Activated CD8-positive, alpha-beta T cell treated with anti-CD3 and anti-CD28 coated beads for 36 hours (primary cell): ENCODE measurements around the gene SHISA6. TPM values are rescaled to one million over a fixed set of nuclear protein-coding genes. Genes with fewer than 3 reads are reported as not detected.

ENCODE experiments used
- ATAC-seq: fragments of 200-7000 bp; cut with Tn5 transposase; one replicate; pipeline ENCODE4 v1.10.0; 2021; ENCODE audit warnings: mild to moderate bottlenecking, moderate library complexity
- CTCF ChIA-PET: fragments of 350-600 bp; sonication (Branson Sonifier 250); formaldehyde crosslinking; loops from one replicate; lab custom pipeline; 2021; ENCODE audit warnings: antibody characterized with exemption; lab: Charles Lee
- POLR2A ChIA-PET: fragments of 350-600 bp; sonication (Branson Sonifier 250); formaldehyde crosslinking; loops from one replicate; lab custom pipeline; 2021; ENCODE audit warnings: antibody characterized with exemption; lab: Charles Lee
- DNase-seq: peaks from one replicate; pipeline ENCODE4 v3.0.0-alpha.2; 2020
- H3K27ac Mint-ChIP-seq: one replicate; pipeline ENCODE4 v1.8.0; 2021; ENCODE audit warnings: mild to moderate bottlenecking, mixed read lengths
- H3K27me3 Mint-ChIP-seq: one replicate; pipeline ENCODE4 v1.8.0; 2021; ENCODE audit warnings: mixed read lengths
- H3K36me3 Mint-ChIP-seq: one replicate; pipeline ENCODE4 v1.8.0; 2021; ENCODE audit warnings: low read depth, mixed read lengths
- H3K4me1 Mint-ChIP-seq: one replicate; pipeline ENCODE4 v1.8.0; 2021; ENCODE audit warnings: low read depth, mixed read lengths
- H3K4me3 Mint-ChIP-seq: one replicate; pipeline ENCODE4 v1.8.0; 2021; ENCODE audit warnings: mild to moderate bottlenecking, moderate library complexity, mixed read lengths
- H3K9me3 Mint-ChIP-seq: one replicate; pipeline ENCODE4 v1.8.0; 2021; ENCODE audit warnings: mixed read lengths
- intact Hi-C: fragments of 100-400 bp; cut with micrococcal nuclease; formaldehyde crosslinking; loops from one replicate; pipeline ENCODE4 v1.10.0; 2022
- total RNA-seq, 2 experiments: library from RNA; stranded (reverse); gene quantifications; one replicate each; pipeline ENCODE4 v1.2.3, GENCODE V29; 2021
- TF ChIP-seq, protein P1 (sequence below): fragments of 200-600 bp; IDR thresholded peaks from one replicate; pipeline ENCODE4 v1.8.0; 2022; ENCODE audit warnings: antibody characterized with exemption, mild to moderate bottlenecking

SHISA6 gene
- total RNA-seq, 2 experiments from 2014 or later: not detected

DNA sequence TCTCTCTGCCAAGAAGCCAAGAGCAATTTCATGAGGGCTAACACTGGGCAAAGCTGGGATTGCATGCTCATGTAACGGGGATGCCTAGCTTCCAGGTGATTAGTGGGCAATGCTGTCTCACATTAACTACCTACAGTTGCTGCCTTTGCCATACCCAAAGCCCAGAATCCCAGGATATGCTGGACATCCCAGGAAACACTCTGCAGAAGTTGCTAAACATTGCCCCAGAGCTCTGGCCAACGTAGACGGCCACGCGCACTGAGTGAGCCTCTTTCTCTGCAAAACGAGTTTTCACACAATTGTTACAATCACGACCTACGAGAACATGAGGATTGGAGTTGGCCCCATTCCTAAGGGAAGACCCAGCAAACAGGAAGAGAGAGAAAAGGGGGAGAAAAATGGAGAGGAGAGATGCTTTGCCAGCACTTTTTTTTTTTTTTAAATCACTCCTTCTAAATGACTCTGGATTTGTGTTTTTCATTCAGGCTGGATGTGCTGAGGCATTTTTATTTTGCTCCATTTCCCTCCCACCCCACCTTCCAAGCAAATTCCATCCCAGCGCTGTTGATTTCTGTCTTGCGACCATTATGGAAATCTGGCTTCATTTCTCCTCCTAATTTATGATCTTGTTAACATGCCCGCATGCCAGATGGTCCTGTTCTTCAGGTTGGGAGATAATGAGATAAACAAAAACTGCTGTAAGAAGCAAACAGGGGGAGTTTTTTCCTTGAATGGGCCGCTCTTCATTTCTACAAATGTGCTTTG, 244.5 kb downstream of the SHISA6 start:
- intact Hi-C loops: no loop called here
- Mint-ChIP-seq H3K27me3 (no peaks in the 10 kb centered on the region), H3K36me3 (no peaks in the 10 kb centered on the region), H3K27ac (no peak overlapping the region), H3K4me3 (no peak overlapping the region), H3K4me1 (no peaks in the 10 kb centered on the region), H3K9me3 (no peaks in the 10 kb centered on the region)
- TF ChIP-seq, protein P1, sequence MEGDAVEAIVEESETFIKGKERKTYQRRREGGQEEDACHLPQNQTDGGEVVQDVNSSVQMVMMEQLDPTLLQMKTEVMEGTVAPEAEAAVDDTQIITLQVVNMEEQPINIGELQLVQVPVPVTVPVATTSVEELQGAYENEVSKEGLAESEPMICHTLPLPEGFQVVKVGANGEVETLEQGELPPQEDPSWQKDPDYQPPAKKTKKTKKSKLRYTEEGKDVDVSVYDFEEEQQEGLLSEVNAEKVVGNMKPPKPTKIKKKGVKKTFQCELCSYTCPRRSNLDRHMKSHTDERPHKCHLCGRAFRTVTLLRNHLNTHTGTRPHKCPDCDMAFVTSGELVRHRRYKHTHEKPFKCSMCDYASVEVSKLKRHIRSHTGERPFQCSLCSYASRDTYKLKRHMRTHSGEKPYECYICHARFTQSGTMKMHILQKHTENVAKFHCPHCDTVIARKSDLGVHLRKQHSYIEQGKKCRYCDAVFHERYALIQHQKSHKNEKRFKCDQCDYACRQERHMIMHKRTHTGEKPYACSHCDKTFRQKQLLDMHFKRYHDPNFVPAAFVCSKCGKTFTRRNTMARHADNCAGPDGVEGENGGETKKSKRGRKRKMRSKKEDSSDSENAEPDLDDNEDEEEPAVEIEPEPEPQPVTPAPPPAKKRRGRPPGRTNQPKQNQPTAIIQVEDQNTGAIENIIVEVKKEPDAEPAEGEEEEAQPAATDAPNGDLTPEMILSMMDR: no peak
- no peak for DNase-seq
- ChIA-PET CTCF (interaction anchor here (1.1 kb wide), 1 partner anchor 610 kb away, joined by 3 read pairs; no protein-coding TSS in a partner anchor), POLR2A (no interaction called here)
- ATAC-seq: no peak

DNA sequence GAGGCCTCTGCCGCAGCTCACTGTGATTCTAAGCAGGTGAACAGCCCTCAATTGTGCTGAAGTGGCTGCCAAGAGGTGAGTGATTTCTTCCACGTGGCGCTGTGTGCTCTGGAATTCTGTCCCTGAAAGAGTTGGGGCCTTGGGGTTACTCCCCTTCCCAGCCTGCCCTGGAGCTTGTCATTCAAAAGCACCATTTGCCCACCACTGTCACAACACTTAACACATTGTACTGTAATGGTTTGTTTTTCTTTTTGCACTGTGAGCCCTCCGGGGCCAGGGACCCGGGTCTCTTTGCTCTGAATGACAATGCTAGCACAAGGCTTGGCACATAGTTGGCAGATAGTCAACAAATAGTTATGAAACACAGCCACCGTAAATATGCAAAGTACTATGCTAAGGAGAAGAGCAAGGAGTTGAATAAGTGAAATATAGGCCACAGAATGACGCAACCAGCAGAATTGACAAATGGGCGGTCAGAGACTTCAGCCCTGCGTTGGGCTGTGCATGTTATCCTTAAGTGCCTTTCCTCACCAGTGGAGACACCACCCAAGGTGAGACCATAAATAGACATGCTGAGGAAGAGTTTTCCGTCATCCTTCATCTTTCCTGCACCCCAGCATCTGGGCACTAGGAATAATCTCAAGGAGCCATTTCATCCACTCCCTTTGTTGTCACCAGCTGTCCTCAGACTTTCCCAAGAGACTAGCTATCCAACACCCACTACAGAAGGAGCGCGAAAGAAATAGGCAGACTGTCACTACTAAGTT, 245.3 kb downstream of the SHISA6 start:
- TF ChIP-seq, protein P1: no peak
- Mint-ChIP-seq H3K4me3 (no peak overlapping the region), H3K36me3 (no peaks in the 10 kb centered on the region), H3K27me3 (no peaks in the 10 kb centered on the region), H3K27ac (no peak overlapping the region), H3K4me1 (no peaks in the 10 kb centered on the region), H3K9me3 (peaks cover 4% of the 10 kb centered on the region)
- ChIA-PET POLR2A (no interaction called here), CTCF (interaction anchor here (1.1 kb wide), 1 partner anchor 610 kb away, joined by 3 read pairs; no protein-coding TSS in a partner anchor)
- intact Hi-C loops: no loop called here
- ATAC-seq (no peak), DNase-seq (no peak)

DNA sequence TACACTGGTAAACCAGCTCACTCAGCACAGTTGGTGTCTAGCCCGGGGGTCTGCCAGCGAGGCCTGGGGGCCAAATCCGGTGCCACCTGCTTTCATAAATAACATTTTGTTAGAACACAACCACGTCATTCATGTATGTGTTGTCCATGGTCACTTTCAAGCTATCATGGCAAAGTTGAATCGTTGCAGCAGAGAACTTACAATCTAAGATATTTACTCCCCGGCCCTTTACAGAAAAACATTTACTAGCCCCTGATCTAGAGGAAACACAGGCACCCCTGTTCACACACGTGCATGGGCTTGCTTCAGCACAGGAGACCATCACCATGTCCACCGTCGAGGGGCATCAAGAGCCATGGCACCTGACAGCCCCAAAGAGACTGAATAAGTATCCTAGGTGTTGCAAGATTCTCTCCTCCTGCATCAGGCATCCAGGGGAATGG, 245.9 kb downstream of the SHISA6 start:
- no peak for DNase-seq
- no peak overlapping the region for H3K27ac Mint-ChIP-seq
- ChIA-PET CTCF (no interaction called here), POLR2A (no interaction called here)
- no peak for ATAC-seq
- H3K36me3 Mint-ChIP-seq: no peaks in the 10 kb centered on the region
- no peaks in the 10 kb centered on the region for H3K4me1 Mint-ChIP-seq
- H3K9me3 Mint-ChIP-seq: peaks cover 4% of the 10 kb centered on the region
- no peaks in the 10 kb centered on the region for H3K27me3 Mint-ChIP-seq
- H3K4me3 Mint-ChIP-seq: no peak overlapping the region
- intact Hi-C loops: no loop called here
- TF ChIP-seq, protein P1: no peak

DNA sequence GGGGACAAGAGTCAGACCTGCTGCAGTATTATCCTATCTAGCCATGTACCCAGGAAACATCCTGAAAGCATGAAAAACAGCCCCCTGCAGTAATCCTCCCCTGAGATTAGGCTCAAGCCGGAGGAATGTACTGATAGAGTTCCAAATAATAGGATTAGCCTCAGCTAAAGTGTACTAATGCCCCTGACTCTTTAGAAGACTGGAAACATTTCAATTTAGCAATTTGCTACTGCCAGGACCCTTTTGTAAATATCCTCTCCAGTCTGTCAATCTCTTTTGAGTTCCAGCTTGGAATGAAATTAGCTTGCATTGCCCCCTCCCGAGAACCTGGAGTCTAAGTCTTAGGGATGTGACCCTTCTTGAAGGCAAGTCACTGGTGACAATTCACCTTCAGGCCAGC, 246.5 kb downstream of the SHISA6 start:
- no peaks in the 10 kb centered on the region for H3K27me3 Mint-ChIP-seq
- H3K9me3 Mint-ChIP-seq: peaks cover 4% of the 10 kb centered on the region
- H3K4me1 Mint-ChIP-seq: no peaks in the 10 kb centered on the region
- TF ChIP-seq, protein P1: no peak
- no peaks in the 10 kb centered on the region for H3K36me3 Mint-ChIP-seq
- no peak for ATAC-seq
- H3K4me3 Mint-ChIP-seq: no peak overlapping the region
- no peak for DNase-seq
- CTCF ChIA-PET: no interaction called here
- POLR2A ChIA-PET: no interaction called here
- no peak overlapping the region for H3K27ac Mint-ChIP-seq
- intact Hi-C loops: no loop called here

DNA sequence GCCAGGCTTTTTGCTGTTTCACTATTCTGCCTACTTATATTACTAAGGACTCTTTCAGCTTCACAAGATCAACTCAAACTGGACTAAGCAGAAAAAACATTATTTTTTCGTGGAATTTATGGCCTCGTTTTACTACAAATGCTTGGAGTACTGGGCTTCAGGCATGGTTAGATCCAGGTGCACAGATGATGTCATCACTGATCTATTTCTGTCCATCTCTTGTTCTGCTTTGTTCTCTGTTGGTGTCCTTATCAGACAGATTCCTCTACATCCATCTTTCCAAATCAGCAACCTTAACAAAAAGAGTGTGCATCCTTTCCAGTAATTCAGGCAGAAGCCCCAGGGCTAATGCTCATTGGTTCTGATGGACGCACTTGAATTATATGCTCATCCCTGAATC, 247.4 kb downstream of the SHISA6 start:
- peaks cover 4% of the 10 kb centered on the region for H3K9me3 Mint-ChIP-seq
- H3K27me3 Mint-ChIP-seq: no peaks in the 10 kb centered on the region
- TF ChIP-seq, protein P1: no peak
- no peak overlapping the region for H3K4me3 Mint-ChIP-seq
- CTCF ChIA-PET: no interaction called here
- H3K36me3 Mint-ChIP-seq: no peaks in the 10 kb centered on the region
- POLR2A ChIA-PET: no interaction called here
- H3K27ac Mint-ChIP-seq: no peak overlapping the region
- no peak for ATAC-seq
- no peak for DNase-seq
- H3K4me1 Mint-ChIP-seq: no peaks in the 10 kb centered on the region
- intact Hi-C loops: no loop called here
